Endothelial cell of umbilical vein (primary cell): ENCODE results near the gene SAMD4A. TPM values are rescaled to one million over a fixed set of nuclear protein-coding genes. Genes with fewer than 3 reads are reported as not detected.

Experiments
- BruUV-seq: library from RNA; stranded (reverse); fragments of 400-500 nt; replicated peaks from 2 replicates; lab custom pipeline; 2021; lab: Mats Ljungman, UMichigan
- CTCF ChIA-PET: fragments of 300-600, 350-600 bp; sonication (Branson Sonifier 250); formaldehyde crosslinking; loops from one replicate; lab custom pipeline; 2021; ENCODE audit warnings: antibody characterized with exemption, inconsistent platforms; lab: Charles Lee
- POLR2A ChIA-PET: fragments of 300-600, 350-600 bp; sonication (Branson Sonifier 250); formaldehyde crosslinking; loops from one replicate; lab custom pipeline; 2021; ENCODE audit warnings: antibody characterized with exemption, inconsistent platforms; lab: Charles Lee
- DNase-seq: peaks from one replicate; pipeline ENCODE4 v3.0.0-alpha.2; 2011; ENCODE audit warnings: low read depth, low spot score
- FAIRE-seq: peaks from 2 replicates; lab custom pipeline; 2011; peaks lifted over from hg19 to GRCh38; lab: Jason Lieb, UNC
- H2AFZ ChIP-seq: 2 replicates; pipeline ENCODE4 v1.6.0; 2012; ENCODE audit warnings: low read depth, low read length, control low read depth, inconsistent platforms
- H3K27ac ChIP-seq: 2 replicates; pipeline ENCODE4 v1.5.1; 2011; ENCODE audit warnings: low read depth, mild to moderate bottlenecking, control low read depth, low read length, moderate library complexity; ENCODE audit not compliant: insufficient read depth
- H3K27me3 ChIP-seq, 2 experiments: 2 replicates each; pipeline versions ENCODE4 v1.6.0 to v1.6.1; 2011; ENCODE audit warnings: low read length in 2 of 2, mixed read lengths in 1 of 2; ENCODE audit not compliant: control insufficient read depth in 2 of 2, insufficient read depth in 2 of 2
- H3K36me3 ChIP-seq, 2 experiments: 2 replicates in 1 of 2; 3 replicates in 1 of 2; pipeline ENCODE4 v1.5.1; 2011; ENCODE audit warnings: low read length in 2 of 2, mild to moderate bottlenecking in 1 of 2, moderate library complexity in 1 of 2; ENCODE audit not compliant: control insufficient read depth in 2 of 2, insufficient read depth in 2 of 2; ENCODE audit errors: extremely low read depth in 1 of 2
- H3K4me1 ChIP-seq: 3 replicates; pipeline ENCODE4 v1.5.1; 2011; ENCODE audit warnings: mild to moderate bottlenecking, low read length; ENCODE audit not compliant: control insufficient read depth, insufficient read depth; ENCODE audit errors: extremely low read depth
- H3K4me2 ChIP-seq: 2 replicates; pipeline ENCODE4 v1.6.1; 2011; ENCODE audit warnings: low read length, control low read depth, mixed read lengths; ENCODE audit not compliant: insufficient read depth
- H3K4me3 ChIP-seq, 3 experiments: fragments of 200-600 bp in 1 of 3; sonication (generic), shearing (Covaris generic) in 1 of 3; replicated peaks in 1 of 3; 2 replicates each; pipeline ENCODE4 v1.5.1; 2011 to 2016; ENCODE audit warnings: control low read depth in 3 of 3, low read length in 3 of 3, mild to moderate bottlenecking in 2 of 3, inconsistent platforms in 1 of 3, low read depth in 1 of 3, moderate library complexity in 1 of 3; ENCODE audit not compliant: insufficient read depth in 1 of 3
- H3K79me2 ChIP-seq: 2 replicates; pipeline ENCODE4 v1.6.0; 2012; ENCODE audit warnings: low read length, inconsistent platforms; ENCODE audit not compliant: control insufficient read depth, insufficient read depth
- H3K9ac ChIP-seq: replicated peaks from 2 replicates; pipeline ENCODE3; 2011; ENCODE audit warnings: low read length, control low read depth; ENCODE audit not compliant: insufficient read depth; ENCODE audit errors: extremely low read depth
- H3K9me1 ChIP-seq: replicated peaks from 3 replicates; pipeline ENCODE4 v1.6.0; 2011; ENCODE audit warnings: mild to moderate bottlenecking, low read length; ENCODE audit not compliant: control insufficient read depth, insufficient read depth; ENCODE audit errors: extremely low read depth
- H3K9me3 ChIP-seq: replicated peaks from 2 replicates; pipeline ENCODE4 v1.5.1; 2012; ENCODE audit warnings: low read length, inconsistent platforms; ENCODE audit not compliant: control insufficient read depth, insufficient read depth
- H4K20me1 ChIP-seq: replicated peaks from 2 replicates; pipeline ENCODE3; 2011; ENCODE audit warnings: mild to moderate bottlenecking, low read length; ENCODE audit not compliant: control insufficient read depth, insufficient read depth; ENCODE audit errors: extremely low read depth
- EZH2 ChIP-seq: IDR thresholded peaks from 2 replicates; pipeline ENCODE4 v1.6.1; 2012; ENCODE audit warnings: borderline replicate concordance, low read depth, mild to moderate bottlenecking, moderate library complexity, low read length, inconsistent platforms; ENCODE audit not compliant: severe bottlenecking
- FOS ChIP-seq: IDR thresholded peaks from 2 replicates; pipeline ENCODE4 v1.6.1; 2011; ENCODE audit warnings: mild to moderate bottlenecking, low read length, moderate library complexity, borderline replicate concordance; ENCODE audit not compliant: insufficient read depth
- GATA2 ChIP-seq: IDR thresholded peaks from 2 replicates; pipeline ENCODE4 v1.7.0; 2011; ENCODE audit warnings: low read depth, mild to moderate bottlenecking, moderate library complexity, mixed read lengths, low read length; ENCODE audit not compliant: insufficient read length, insufficient read depth
- JUN ChIP-seq: IDR thresholded peaks from 2 replicates; pipeline ENCODE4 v1.6.1; 2011; ENCODE audit warnings: borderline replicate concordance, low read depth; ENCODE audit not compliant: insufficient read length, insufficient read depth
- MYC ChIP-seq: IDR thresholded peaks from one replicate; pipeline ENCODE4 v1.6.1; 2011; ENCODE audit warnings: mild to moderate bottlenecking, low read depth, low read length
- POLR2A ChIP-seq: IDR thresholded peaks from 2 replicates; pipeline ENCODE4 v1.6.1; 2012; ENCODE audit warnings: low read depth, mild to moderate bottlenecking, control low read depth, low read length
- POLR2AphosphoS5 ChIP-seq: IDR thresholded peaks from 2 replicates; pipeline ENCODE4 v1.6.1; 2012; ENCODE audit warnings: low read depth, mild to moderate bottlenecking, control low read depth, low read length, moderate library complexity; ENCODE audit not compliant: insufficient read depth
- dilution Hi-C: fragments of 300-500 bp; cut with MboI; formaldehyde crosslinking; loops from one replicate; pipeline ENCODE4 v1.15.0; 2019; ENCODE audit warnings: low sequenced_read_pairs; ENCODE audit not compliant: extremely low pct_ligation_motif_present
- intact Hi-C: fragments of 100-400 bp; cut with micrococcal nuclease; formaldehyde crosslinking; loops from one replicate; pipeline ENCODE4 v1.10.0; 2022
- polyA plus RNA-seq, 4 experiments: library from polyadenylated mRNA; depleted of rRNA in 3 of 4; stranded (reverse) in 3 of 4; unstranded in 1 of 4; fragments of >200 nt; gene quantifications; 2 replicates each; pipeline versions ENCODE4 v1.2.1 to v1.2.3, GENCODE V29; 2011 to 2012; ENCODE audit warnings: missing spikeins in 1 of 4
- total RNA-seq: library from RNA; stranded (reverse); gene quantifications from 2 replicates; pipeline ENCODE4 v1.2.3, GENCODE V29; 2021
- TF ChIP-seq, protein P1 (sequence below): IDR thresholded peaks from 2 replicates; pipeline ENCODE4 v1.6.1; 2011; ENCODE audit not compliant: insufficient read depth, insufficient read length
- TF ChIP-seq, protein P2 (sequence below), 2 donors: IDR thresholded peaks; 1 replicate in 1 of 2; 2 replicates in 1 of 2; pipeline ENCODE4 v1.5.1; 2011; ENCODE audit warnings: low read length in 2 of 2, mild to moderate bottlenecking in 2 of 2, moderate library complexity in 2 of 2, control low read depth in 1 of 2, inconsistent platforms in 1 of 2, low read depth in 1 of 2; ENCODE audit not compliant: insufficient read depth in 1 of 2; ENCODE audit errors: extremely low read depth in 1 of 2

Gene SAMD4A
- total and polyA plus RNA-seq, 2 donors (not counting 3 experiments of a cell fraction or from before 2014, with no cell fraction given): 37.7 to 95.3 TPM

- Histone ChIP-seq H3K4me2 (peak overlapping the region; percentile 93), H2AFZ (peak overlapping the region; percentile 69), H3K27ac (peak overlapping the region; percentile 97), H3K4me3 (peak overlapping the region in 1 of 3 experiments; percentile 57), H3K79me2 (peaks cover 80% of the 10 kb centered on the region), H3K27me3 (no peaks in the 10 kb centered on the region), H3K9ac (peak overlapping the region; percentile 93), H4K20me1 (no peaks in the 10 kb centered on the region), H3K4me1 (peaks cover 69% of the 10 kb centered on the region), H3K36me3 (no peaks in the 10 kb centered on the region), H3K9me1 (no peaks in the 10 kb centered on the region), H3K9me3 (no peaks in the 10 kb centered on the region)
- intact Hi-C loops: loop anchor here (1.0 kb wide), 2 partner anchors 25 to 59 kb away; no protein-coding TSS in a partner anchor
- dilution Hi-C loops: no loop called here
- BruUV-seq: TSS peak; percentile 94
- FAIRE-seq: peak; percentile 21
- POLR2A ChIA-PET: interaction anchor here (1.0 to 1.1 kb wide), 2 partner anchors 25 to 27 kb away, joined by 3 to 4 read pairs; no protein-coding TSS in a partner anchor
- no peak for DNase-seq
- CTCF ChIA-PET: interaction anchor here (0.7 to 3.9 kb wide), 14 partner anchors 11 to 146 kb away, joined by 3 to 22 read pairs (median 5); partner anchors contain the start of gene SAMD4A
- no peak for TF ChIP-seq GATA2
- no peak for TF ChIP-seq JUN
- no peak for TF ChIP-seq POLR2A
- no peak for TF ChIP-seq POLR2AphosphoS5
- no peak for TF ChIP-seq FOS
- TF ChIP-seq, protein P1, sequence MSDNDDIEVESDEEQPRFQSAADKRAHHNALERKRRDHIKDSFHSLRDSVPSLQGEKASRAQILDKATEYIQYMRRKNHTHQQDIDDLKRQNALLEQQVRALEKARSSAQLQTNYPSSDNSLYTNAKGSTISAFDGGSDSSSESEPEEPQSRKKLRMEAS: no peak
- TF ChIP-seq EZH2: no peak
- TF ChIP-seq, protein P2, sequence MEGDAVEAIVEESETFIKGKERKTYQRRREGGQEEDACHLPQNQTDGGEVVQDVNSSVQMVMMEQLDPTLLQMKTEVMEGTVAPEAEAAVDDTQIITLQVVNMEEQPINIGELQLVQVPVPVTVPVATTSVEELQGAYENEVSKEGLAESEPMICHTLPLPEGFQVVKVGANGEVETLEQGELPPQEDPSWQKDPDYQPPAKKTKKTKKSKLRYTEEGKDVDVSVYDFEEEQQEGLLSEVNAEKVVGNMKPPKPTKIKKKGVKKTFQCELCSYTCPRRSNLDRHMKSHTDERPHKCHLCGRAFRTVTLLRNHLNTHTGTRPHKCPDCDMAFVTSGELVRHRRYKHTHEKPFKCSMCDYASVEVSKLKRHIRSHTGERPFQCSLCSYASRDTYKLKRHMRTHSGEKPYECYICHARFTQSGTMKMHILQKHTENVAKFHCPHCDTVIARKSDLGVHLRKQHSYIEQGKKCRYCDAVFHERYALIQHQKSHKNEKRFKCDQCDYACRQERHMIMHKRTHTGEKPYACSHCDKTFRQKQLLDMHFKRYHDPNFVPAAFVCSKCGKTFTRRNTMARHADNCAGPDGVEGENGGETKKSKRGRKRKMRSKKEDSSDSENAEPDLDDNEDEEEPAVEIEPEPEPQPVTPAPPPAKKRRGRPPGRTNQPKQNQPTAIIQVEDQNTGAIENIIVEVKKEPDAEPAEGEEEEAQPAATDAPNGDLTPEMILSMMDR (IDR thresholded peaks at IDR 0.05; ENCODE audit: extremely low read depth in 1 of 2, insufficient read depth in 1 of 2, low read depth in 1 of 2, low read length in 2 of 2): no peak
- no peak for TF ChIP-seq MYC
Measured at GRCh38 chr14:54627219-54627539, 60.3 kb downstream of the SAMD4A start.
